GM12875 (cell line): ENCODE results near the gene PGGT1B.

ENCODE experiments used
- H3K4me3 ChIP-seq: one replicate; pipeline ENCODE4 v1.5.1; 2011; ENCODE audit warnings: low read depth, low read length, control low read depth
- CTCF ChIP-seq: IDR thresholded peaks from 2 replicates; pipeline ENCODE4 v1.5.1; 2011; ENCODE audit warnings: low read depth, mild to moderate bottlenecking, control low read depth, inconsistent platforms, low read length, moderate library complexity, borderline replicate concordance; ENCODE audit not compliant: insufficient read depth

Gene PGGT1B

GRCh38 chr5:115160975-115161475, 101.7 kb downstream of the PGGT1B start:
- no peak for TF ChIP-seq CTCF
- H3K4me3 ChIP-seq, result no peak overlapping the region
